B cell (primary cell): ENCODE data around the gene SPDYE1.
"Not testable (repeated sequence)": the region's sequence is repeated elsewhere in the genome, so short reads cannot be mapped to it uniquely, and the experiment has no call there.

ENCODE experiments used
- CTCF ChIP-seq: fragments of 200-600 bp; IDR thresholded peaks from one replicate; pipeline ENCODE4 v1.8.0; 2022; ENCODE audit warnings: antibody characterized with exemption, mild to moderate bottlenecking
- EZH2 ChIP-seq: IDR thresholded peaks from 2 replicates; pipeline ENCODE4 v1.6.1; 2012; ENCODE audit warnings: borderline replicate concordance, low read depth, mild to moderate bottlenecking, moderate library complexity, low read length; ENCODE audit not compliant: insufficient read depth, poor library complexity, severe bottlenecking

DNA sequence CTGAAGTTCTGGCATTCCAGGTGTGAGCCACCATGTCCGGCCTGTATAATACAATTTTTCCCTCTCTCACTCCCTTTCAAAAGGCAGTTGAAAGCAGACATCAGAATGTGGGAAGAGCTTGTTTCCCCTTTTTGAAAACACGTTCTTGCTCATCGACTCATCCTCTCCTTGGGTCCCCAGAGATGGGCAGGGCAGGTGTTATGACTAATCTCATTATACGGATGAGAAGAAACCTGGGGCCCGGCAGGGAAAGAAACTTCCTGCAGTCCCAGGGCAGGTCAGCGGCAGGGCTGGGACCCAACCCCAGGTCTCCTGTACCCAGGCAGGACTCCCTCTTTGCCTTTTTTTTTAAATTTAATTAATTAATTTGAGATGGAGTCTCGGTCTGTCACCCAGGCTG is 4.8 kb upstream of the SPDYE1 start:
- TF ChIP-seq CTCF, EZH2: not testable (repeated sequence)
